ENCODE results near the gene GPR18. TPM values are rescaled to one million over a fixed set of nuclear protein-coding genes. Genes with fewer than 3 reads are reported as not detected.
A peak's percentile ranks its signal among the peaks of the same experiment; 100 is the strongest.

The GPR18 gene
- total and polyA plus RNA-seq, 5 donors from 2014 or later: 6.1 to 22.6 (median 8.6) TPM

DNA sequence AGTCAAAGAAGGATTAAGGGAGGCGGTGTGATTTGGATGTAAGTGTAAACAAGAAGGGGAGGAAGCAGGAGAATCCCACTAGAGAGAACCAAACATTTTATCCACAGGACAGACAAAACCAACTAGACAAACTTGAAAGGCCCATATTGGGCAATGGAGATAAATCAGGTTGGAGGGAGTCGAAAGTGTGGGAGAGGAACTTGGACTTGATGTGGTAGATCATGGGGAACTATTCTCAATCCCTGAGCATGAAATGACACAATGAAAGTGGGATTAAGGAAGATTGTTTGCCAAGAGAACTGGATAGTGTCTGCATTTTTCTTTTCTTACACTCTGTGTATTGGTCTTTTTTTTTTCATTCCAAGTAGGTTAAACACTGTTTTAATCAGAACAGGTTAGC, 31.1 kb upstream of the GPR18 start:
- Mint-ChIP-seq H3K4me3 (peak overlapping the region in 3 of 4 donors; percentile 1 to 76 (median 8)), H3K27me3 (no peaks in the 10 kb centered on the region), H3K27ac (peak overlapping the region; percentile 7 to 92 (median 35)), H3K9me3 (no peaks in the 10 kb centered on the region), H3K4me1 (peaks cover 53 to 92% (median 67%) of the 10 kb centered on the region in 4 donors), H3K36me3 (peaks cover 37% of the 10 kb centered on the region)
- Histone ChIP-seq H3K27me3 (ENCODE audit: control insufficient read depth, insufficient read depth, low read length) (no peaks in the 10 kb centered on the region), H3K27ac (ENCODE audit: insufficient read depth, low read length, poor library complexity, severe bottlenecking) (no peak overlapping the region), H3K4me1 (ENCODE audit: control insufficient read depth, insufficient read depth, low read length, poor library complexity, severe bottlenecking) (peaks cover 73% of the 10 kb centered on the region), H3K36me3 (ENCODE audit: control insufficient read depth, insufficient read depth, low read length) (peaks cover 30% of the 10 kb centered on the region), H3K9me3 (ENCODE audit: control insufficient read depth in 2 of 2, low read length in 2 of 2) (no peaks in the 10 kb centered on the region), H3K4me3 (ENCODE audit: low read depth, low read length) (peak overlapping the region; percentile 2)
- ATAC-seq (ENCODE audit: low read depth in 2 of 2) (no peak), DNase-seq (no peak)

DNA sequence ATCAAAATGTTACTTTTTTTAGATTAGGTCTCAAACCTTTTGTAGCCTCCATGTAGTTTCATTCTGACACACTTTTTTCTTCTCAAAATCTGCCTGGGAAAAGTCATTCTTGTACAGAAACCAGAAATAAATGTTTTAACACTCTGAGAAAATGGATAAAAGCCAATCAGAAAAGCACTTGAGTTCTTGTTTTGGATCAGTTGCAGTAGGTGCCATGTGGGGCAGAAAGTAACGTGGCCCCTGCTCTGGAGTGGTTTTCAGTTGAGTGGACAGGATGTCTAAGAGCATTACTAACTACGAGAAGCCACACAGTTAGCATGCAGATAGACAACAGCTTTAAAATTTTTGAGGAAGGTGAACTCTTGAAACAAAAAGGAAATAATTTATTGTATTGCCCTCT, 29.9 kb upstream of the GPR18 start:
- peaks cover 50 to 88% (median 60%) of the 10 kb centered on the region in 4 donors for H3K4me1 Mint-ChIP-seq
- H3K4me3 ChIP-seq (ENCODE audit: low read depth, low read length): no peak overlapping the region
- H3K27ac Mint-ChIP-seq: peak overlapping the region; percentile 59 to 92 (median 90)
- peak in 1 of 3 donors; percentile 68 for DNase-seq
- no peaks in the 10 kb centered on the region for H3K9me3 ChIP-seq (ENCODE audit: control insufficient read depth in 2 of 2, low read length in 2 of 2)
- peak overlapping the region; percentile 1 to 46 (median 16) for H3K4me3 Mint-ChIP-seq
- peaks cover 80% of the 10 kb centered on the region for H3K4me1 ChIP-seq (ENCODE audit: control insufficient read depth, insufficient read depth, low read length, poor library complexity, severe bottlenecking)
- no peaks in the 10 kb centered on the region for H3K27me3 ChIP-seq (ENCODE audit: control insufficient read depth, insufficient read depth, low read length)
- H3K9me3 Mint-ChIP-seq: no peaks in the 10 kb centered on the region
- H3K27me3 Mint-ChIP-seq: no peaks in the 10 kb centered on the region
- peak overlapping the region; percentile 30 for H3K27ac ChIP-seq (ENCODE audit: insufficient read depth, low read length, poor library complexity, severe bottlenecking)
- H3K36me3 Mint-ChIP-seq: peaks cover 32% of the 10 kb centered on the region
- peak; percentile 26 to 37 for ATAC-seq (ENCODE audit: low read depth in 2 of 2)
- peaks cover 18% of the 10 kb centered on the region for H3K36me3 ChIP-seq (ENCODE audit: control insufficient read depth, insufficient read depth, low read length)

DNA sequence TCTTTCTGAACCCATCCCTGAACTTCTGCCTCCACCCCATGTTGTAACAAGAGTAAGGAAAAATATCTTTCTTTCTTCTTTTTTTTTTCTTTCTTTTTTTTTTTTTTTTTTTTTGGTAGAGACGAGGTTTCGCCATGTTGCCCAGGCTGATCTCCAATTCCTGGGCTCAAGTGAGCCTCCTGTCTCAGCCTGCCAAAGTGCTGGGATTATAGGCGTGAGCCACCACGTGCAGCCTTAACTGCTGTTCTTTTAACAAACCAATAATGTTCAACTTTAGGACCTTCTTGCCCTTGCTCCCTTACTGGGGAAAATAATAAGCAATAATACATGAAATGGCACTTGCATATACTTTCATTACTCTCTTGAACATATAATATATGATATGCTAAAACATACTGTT, 29.4 kb upstream of the GPR18 start:
- Mint-ChIP-seq H3K9me3 (no peaks in the 10 kb centered on the region), H3K27ac (peak overlapping the region; percentile 40 to 94 (median 90)), H3K4me3 (peak overlapping the region in 3 of 4 donors; percentile 22 to 72 (median 33)), H3K27me3 (no peaks in the 10 kb centered on the region), H3K36me3 (peaks cover 28% of the 10 kb centered on the region), H3K4me1 (peaks cover 50 to 89% (median 61%) of the 10 kb centered on the region in 4 donors)
- peaks cover 12% of the 10 kb centered on the region for H3K36me3 ChIP-seq (ENCODE audit: control insufficient read depth, insufficient read depth, low read length)
- no peaks in the 10 kb centered on the region for H3K27me3 ChIP-seq (ENCODE audit: control insufficient read depth, insufficient read depth, low read length)
- peaks cover 85% of the 10 kb centered on the region for H3K4me1 ChIP-seq (ENCODE audit: control insufficient read depth, insufficient read depth, low read length, poor library complexity, severe bottlenecking)
- no peak overlapping the region for H3K4me3 ChIP-seq (ENCODE audit: low read depth, low read length)
- no peaks in the 10 kb centered on the region for H3K9me3 ChIP-seq (ENCODE audit: control insufficient read depth in 2 of 2, low read length in 2 of 2)
- no peak for DNase-seq
- no peak for ATAC-seq (ENCODE audit: low read depth in 2 of 2)
- H3K27ac ChIP-seq (ENCODE audit: insufficient read depth, low read length, poor library complexity, severe bottlenecking): peak overlapping the region; percentile 30

DNA sequence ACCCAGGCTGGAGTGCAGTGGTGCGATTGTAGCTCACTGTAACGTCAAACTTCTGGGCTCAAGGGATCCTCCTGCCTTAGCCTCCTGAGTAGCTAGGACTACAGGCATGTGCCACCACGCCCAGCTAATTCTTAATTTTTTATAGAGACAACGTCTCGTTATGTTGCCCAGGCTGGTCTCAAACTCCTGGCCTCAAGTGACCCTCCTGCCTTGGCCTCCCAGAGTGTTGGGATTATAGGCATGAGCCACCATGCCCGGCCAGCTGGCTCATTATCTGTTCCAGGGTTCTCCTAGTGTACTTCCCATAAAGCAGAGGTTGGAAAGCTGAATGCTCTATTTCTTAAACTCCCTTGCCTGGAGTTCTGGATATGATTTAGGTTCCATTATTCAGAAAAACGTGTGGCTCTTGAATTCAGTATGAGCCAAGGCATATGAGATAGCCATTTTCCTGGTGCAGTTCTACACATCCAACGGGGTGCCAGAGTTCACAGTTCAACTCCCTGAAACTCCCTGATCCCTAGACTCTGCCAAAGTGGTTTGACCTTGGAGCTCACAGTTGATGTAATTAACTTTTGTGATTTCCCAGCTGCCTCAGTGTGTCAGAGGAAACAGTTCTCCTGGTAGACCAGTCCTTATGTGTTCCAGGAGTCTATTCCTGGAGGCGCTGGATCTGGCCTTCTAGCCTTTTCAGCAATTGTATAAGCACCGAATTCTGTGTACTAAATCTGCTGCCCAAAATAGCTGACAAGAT, 27.4 kb upstream of the GPR18 start:
- H3K9me3 Mint-ChIP-seq: no peaks in the 10 kb centered on the region
- no peak for ATAC-seq (ENCODE audit: low read depth in 2 of 2)
- peaks cover 92% of the 10 kb centered on the region for H3K4me1 ChIP-seq (ENCODE audit: control insufficient read depth, insufficient read depth, low read length, poor library complexity, severe bottlenecking)
- H3K4me1 Mint-ChIP-seq: peaks cover 53 to 96% (median 69%) of the 10 kb centered on the region in 4 donors
- H3K36me3 ChIP-seq (ENCODE audit: control insufficient read depth, insufficient read depth, low read length): peaks cover 8% of the 10 kb centered on the region
- H3K9me3 ChIP-seq (ENCODE audit: control insufficient read depth in 2 of 2, low read length in 2 of 2): no peaks in the 10 kb centered on the region
- no peaks in the 10 kb centered on the region for H3K27me3 ChIP-seq (ENCODE audit: control insufficient read depth, insufficient read depth, low read length)
- H3K4me3 Mint-ChIP-seq: peak overlapping the region in 3 of 4 donors; percentile 10 to 49 (median 13)
- no peak overlapping the region for H3K4me3 ChIP-seq (ENCODE audit: low read depth, low read length)
- H3K27ac ChIP-seq (ENCODE audit: insufficient read depth, low read length, poor library complexity, severe bottlenecking): no peak overlapping the region
- no peaks in the 10 kb centered on the region for H3K27me3 Mint-ChIP-seq
- H3K27ac Mint-ChIP-seq: peak overlapping the region; percentile 56 to 96 (median 92)
- peaks cover 22% of the 10 kb centered on the region for H3K36me3 Mint-ChIP-seq
- no peak for DNase-seq

GRCh38 chr13:99282264-99283231, 24.4 kb upstream of the GPR18 start:
- Mint-ChIP-seq H3K4me1 (peaks cover 47 to 95% (median 73%) of the 10 kb centered on the region in 4 donors), H3K27ac (peak overlapping the region; percentile 95 to 98 (median 96)), H3K4me3 (peak overlapping the region; percentile 51 to 86 (median 82)), H3K9me3 (no peaks in the 10 kb centered on the region), H3K27me3 (no peaks in the 10 kb centered on the region), H3K36me3 (peaks cover 29% of the 10 kb centered on the region)
- peak; percentile 46 to 51 for ATAC-seq (ENCODE audit: low read depth in 2 of 2)
- peak in 2 of 3 donors; percentile 53 to 57 for DNase-seq
- Histone ChIP-seq H3K4me3 (ENCODE audit: low read depth, low read length) (peak overlapping the region; percentile 70), H3K27ac (ENCODE audit: insufficient read depth, low read length, poor library complexity, severe bottlenecking) (peak overlapping the region; percentile 82), H3K4me1 (ENCODE audit: control insufficient read depth, insufficient read depth, low read length, poor library complexity, severe bottlenecking) (peaks cover 83% of the 10 kb centered on the region), H3K9me3 (ENCODE audit: control insufficient read depth in 2 of 2, low read length in 2 of 2) (no peaks in the 10 kb centered on the region), H3K36me3 (ENCODE audit: control insufficient read depth, insufficient read depth, low read length) (peaks cover 13% of the 10 kb centered on the region), H3K27me3 (ENCODE audit: control insufficient read depth, insufficient read depth, low read length) (no peaks in the 10 kb centered on the region)

GRCh38 chr13:99281811-99282263, 23.7 kb upstream of the GPR18 start:
- Histone ChIP-seq H3K4me1 (ENCODE audit: control insufficient read depth, insufficient read depth, low read length, poor library complexity, severe bottlenecking) (peaks cover 78% of the 10 kb centered on the region), H3K9me3 (ENCODE audit: control insufficient read depth in 2 of 2, low read length in 2 of 2) (no peaks in the 10 kb centered on the region), H3K27ac (ENCODE audit: insufficient read depth, low read length, poor library complexity, severe bottlenecking) (peak overlapping the region; percentile 82), H3K36me3 (ENCODE audit: control insufficient read depth, insufficient read depth, low read length) (peaks cover 9% of the 10 kb centered on the region), H3K27me3 (ENCODE audit: control insufficient read depth, insufficient read depth, low read length) (no peaks in the 10 kb centered on the region), H3K4me3 (ENCODE audit: low read depth, low read length) (peak overlapping the region; percentile 70)
- ATAC-seq (ENCODE audit: low read depth in 2 of 2): peak; percentile 74 to 79
- Mint-ChIP-seq H3K27ac (peak overlapping the region; percentile 95 to 98 (median 96)), H3K36me3 (peaks cover 29% of the 10 kb centered on the region), H3K4me3 (peak overlapping the region; percentile 51 to 83 (median 73)), H3K4me1 (peaks cover 47 to 94% (median 71%) of the 10 kb centered on the region in 4 donors), H3K27me3 (no peaks in the 10 kb centered on the region), H3K9me3 (no peaks in the 10 kb centered on the region)
- DNase-seq: peak; percentile 40 to 82 (median 60)

GRCh38 chr13:99280166-99280565, 22.0 kb upstream of the GPR18 start:
- Histone ChIP-seq H3K4me1 (ENCODE audit: control insufficient read depth, insufficient read depth, low read length, poor library complexity, severe bottlenecking) (peaks cover 76% of the 10 kb centered on the region), H3K9me3 (ENCODE audit: control insufficient read depth in 2 of 2, low read length in 2 of 2) (no peaks in the 10 kb centered on the region), H3K27me3 (ENCODE audit: control insufficient read depth, insufficient read depth, low read length) (no peaks in the 10 kb centered on the region), H3K27ac (ENCODE audit: insufficient read depth, low read length, poor library complexity, severe bottlenecking) (no peak overlapping the region), H3K4me3 (ENCODE audit: low read depth, low read length) (no peak overlapping the region), H3K36me3 (ENCODE audit: control insufficient read depth, insufficient read depth, low read length) (peaks cover 5% of the 10 kb centered on the region)
- Mint-ChIP-seq H3K4me3 (peak overlapping the region in 1 of 4 donors; percentile 17), H3K9me3 (no peaks in the 10 kb centered on the region), H3K4me1 (peaks cover 48 to 94% (median 76%) of the 10 kb centered on the region in 4 donors), H3K27ac (peak overlapping the region; percentile 91 to 96 (median 95)), H3K36me3 (peaks cover 33% of the 10 kb centered on the region), H3K27me3 (no peaks in the 10 kb centered on the region)
- DNase-seq (no peak), ATAC-seq (ENCODE audit: low read depth in 2 of 2) (no peak)

Data from CD4-positive, CD25-positive, alpha-beta regulatory T cell (primary cell).